Stomach (tissue), 9 donors: ENCODE results near the gene UCHL3. TPM values are rescaled to one million over a fixed set of nuclear protein-coding genes. Genes with fewer than 3 reads are reported as not detected.
A peak's percentile ranks its signal among the peaks of the same experiment; 100 is the strongest.
"Not testable (repeated sequence)": the region's sequence is repeated elsewhere in the genome, so short reads cannot be mapped to it uniquely, and the experiment has no call there.

ENCODE experiments used
- DNase-seq, 2 donors: peaks; one replicate each; pipeline versions ENCODE4 v3.0.0 to v3.0.0-alpha.2; 2013 to 2019
- H3K27ac ChIP-seq, 5 donors: fragments of 200-600 bp in 4 of 5; sonication (generic) in 4 of 5; one replicate each; pipeline ENCODE4 v1.5.1; 2013 to 2019; ENCODE audit warnings: mild to moderate bottlenecking in 1 of 5, moderate library complexity in 1 of 5
- H3K27me3 ChIP-seq, 3 donors: fragments of 200-600 bp; sonication (generic); one replicate each; pipeline ENCODE4 v1.5.1; 2017 to 2019; ENCODE audit warnings: mixed run types in 1 of 3
- H3K36me3 ChIP-seq, 4 donors: fragments of 200-600 bp; sonication (generic); 1 replicate in 3 of 4; 2 replicates in 1 of 4; pipeline ENCODE4 v1.5.1; 2016 to 2019
- H3K4me1 ChIP-seq, 4 donors: fragments of 200-600 bp; sonication (generic); one replicate each; pipeline ENCODE4 v1.5.1; 2016 to 2019
- H3K4me3 ChIP-seq, 4 donors: fragments of 200-600 bp; sonication (generic) in 3 of 4; one replicate each; pipeline ENCODE4 v1.5.1; 2016 to 2019; ENCODE audit warnings: mild to moderate bottlenecking in 1 of 4
- H3K9me3 ChIP-seq, 4 donors: fragments of 200-600 bp; sonication (generic); one replicate each; pipeline ENCODE4 v1.5.1; 2016 to 2019
- CTCF ChIP-seq, 7 experiments: fragments of 450-650 bp in 4 of 7; fragments of 200-600 bp in 3 of 7; sonication (generic) in 3 of 7; IDR thresholded peaks; one replicate each; pipeline ENCODE4 v1.5.1; 2016 to 2019; ENCODE audit warnings: antibody characterized with exemption in 7 of 7, control low read depth in 2 of 7, mild to moderate bottlenecking in 1 of 7
- EP300 ChIP-seq: sonication (generic); formaldehyde crosslinking; IDR thresholded peaks from one replicate; pipeline ENCODE4 v1.6.1; 2017; ENCODE audit warnings: antibody characterized with exemption
- POLR2A ChIP-seq, 4 donors: fragments of 450-650 bp; IDR thresholded peaks; one replicate each; pipeline ENCODE4 v1.6.1; 2016; ENCODE audit warnings: antibody characterized with exemption in 4 of 4, control low read depth in 2 of 4, mild to moderate bottlenecking in 1 of 4, moderate library complexity in 1 of 4
- POLR2AphosphoS5 ChIP-seq, 3 donors: sonication (generic); formaldehyde crosslinking; IDR thresholded peaks; one replicate each; pipeline ENCODE4 v1.6.1; 2016; ENCODE audit warnings: antibody characterized with exemption in 3 of 3
- WGBS, 5 donors: extraction: QIAGEN DNeasy Blood & Tissue Kit in 3 of 5; methylation state at CpG; one replicate each; pipeline versions ENCODE4 v1.1.5 to v1.1.7; 2013 to 2018; 5-methylcytosine and 5-hydroxymethylcytosine counted together
- intact Hi-C: fragments of 100-400 bp; cut with DNase I; formaldehyde crosslinking; loops from one replicate; pipeline ENCODE4 v1.15.1; 2023; ENCODE audit warnings: low total_unique reads
- polyA plus RNA-seq, 3 donors: library from polyadenylated mRNA; stranded (reverse); fragments of 200-250 nt; gene quantifications; one replicate each; pipeline ENCODE4 v1.2.3, GENCODE V29; 2013
- total RNA-seq, 5 donors: library from RNA; depleted of rRNA; stranded (reverse); fragments of >200 nt; gene quantifications; one replicate each; pipeline versions ENCODE4 v1.1.0 to v1.2.3, GENCODE V29; 2014 to 2016
- donor health status: healthy with polysubstance abuse.
- donor health status: Bipolar disorder and iron deficiency.
- donor health status: healthy.

UCHL3 gene
- total and polyA plus RNA-seq, 8 donors: 4.1 to 42.2 (median 23.9) TPM; not detected in 1

- no peaks in the 10 kb centered on the region for H3K27me3 ChIP-seq
- no peak overlapping the region for H3K27ac ChIP-seq
- no peaks in the 10 kb centered on the region for H3K36me3 ChIP-seq
- peaks cover 2 to 9% (median 5%) of the 10 kb centered on the region in 4 donors for H3K4me1 ChIP-seq
- intact Hi-C loops: no loop called here
- no peak for DNase-seq
- no peak for TF ChIP-seq EP300
- TF ChIP-seq POLR2AphosphoS5 (IDR thresholded peaks at IDR 0.05): no peak
- no peak for TF ChIP-seq POLR2A (IDR thresholded peaks at IDR 0.05)
- no peak for TF ChIP-seq CTCF (IDR thresholded peaks at IDR 0.05)
- H3K4me3 ChIP-seq: no peak overlapping the region
- no peaks in the 10 kb centered on the region for H3K9me3 ChIP-seq
- 86 to 100% (median 100%) methylated on average over 1 of the region's 1 CpG for WGBS, 5 donors
These were observed 7.6 kb upstream of the UCHL3 start for GRCh38 chr13:75541961-75542360.

- Histone ChIP-seq H3K4me1 (peaks cover 0 to 7% (median 2%) of the 10 kb centered on the region in 4 donors), H3K36me3 (no peaks in the 10 kb centered on the region), H3K9me3 (no peaks in the 10 kb centered on the region), H3K27me3 (no peaks in the 10 kb centered on the region), H3K27ac (no peak overlapping the region), H3K4me3 (no peak overlapping the region)
- intact Hi-C loops: no loop called here
- WGBS, 5 donors: 82 to 89% (median 85%) methylated on average over 10 of the region's 10 CpGs
- DNase-seq: no peak
- no peak for TF ChIP-seq POLR2A (IDR thresholded peaks at IDR 0.05)
- no peak for TF ChIP-seq POLR2AphosphoS5 (IDR thresholded peaks at IDR 0.05)
- no peak for TF ChIP-seq EP300
- no peak for TF ChIP-seq CTCF (IDR thresholded peaks at IDR 0.05)
These were observed 4.8 kb upstream of the UCHL3 start for GRCh38 chr13:75544681-75545330.

GRCh38 chr13:75545386-75545785, 4.2 kb upstream of the UCHL3 start:
- H3K36me3 ChIP-seq, H3K9me3 ChIP-seq, intact Hi-C loops, H3K27me3 ChIP-seq, DNase-seq, H3K27ac ChIP-seq, H3K4me3 ChIP-seq: not testable (repeated sequence)
- 84 to 93% (median 89%) methylated on average over 14 of the region's 14 CpGs for WGBS, 5 donors
- H3K4me1 ChIP-seq: peaks cover 1 to 10% (median 6%) of the 10 kb centered on the region in 4 donors

- 88 to 95% (median 89%) methylated on average over 3 of the region's 3 CpGs for WGBS, 5 donors
- H3K4me1 ChIP-seq: peaks cover 9 to 32% (median 17%) of the 10 kb centered on the region in 4 donors
- no peaks in the 10 kb centered on the region for H3K9me3 ChIP-seq
- no peaks in the 10 kb centered on the region for H3K27me3 ChIP-seq
- H3K36me3 ChIP-seq: no peaks in the 10 kb centered on the region
- no peak for TF ChIP-seq POLR2A (IDR thresholded peaks at IDR 0.05)
- no peak for TF ChIP-seq EP300
- no peak for TF ChIP-seq POLR2AphosphoS5 (IDR thresholded peaks at IDR 0.05)
- TF ChIP-seq CTCF (IDR thresholded peaks at IDR 0.05): no peak
- intact Hi-C loops: no loop called here
- no peak overlapping the region for H3K27ac ChIP-seq
- no peak overlapping the region for H3K4me3 ChIP-seq
- no peak for DNase-seq
These were observed 1.7 kb upstream of the UCHL3 start for GRCh38 chr13:75547917-75548316.

- DNase-seq: peak in 1 of 2 donors; percentile 79
- no peaks in the 10 kb centered on the region for H3K9me3 ChIP-seq
- 0 to 4% (median 1%) methylated on average over 10 of the region's 10 CpGs for WGBS, 5 donors
- intact Hi-C loops: no loop called here
- H3K4me3 ChIP-seq: peak overlapping the region; percentile 66 to 99 (median 88)
- H3K27ac ChIP-seq: peak overlapping the region; percentile 78 to 88 (median 84)
- TF ChIP-seq POLR2AphosphoS5 (IDR thresholded peaks at IDR 0.05) (no peak), CTCF (IDR thresholded peaks at IDR 0.05) (no peak), EP300 (no peak), POLR2A (IDR thresholded peaks at IDR 0.05) (no peak)
- H3K4me1 ChIP-seq: peaks cover 9 to 32% (median 17%) of the 10 kb centered on the region in 4 donors
- H3K36me3 ChIP-seq: peaks cover 0 to 20% (median 14%) of the 10 kb centered on the region in 4 donors
- no peaks in the 10 kb centered on the region for H3K27me3 ChIP-seq
These were observed 572 bp downstream of the UCHL3 start for GRCh38 chr13:75550159-75550567.
